Loucy (cell line): ENCODE measurements around the gene ARL10.

Experiments used
- CTCF ChIP-seq: fragments of 200-600 bp; sonication (generic); conservative IDR thresholded peaks from 2 replicates; pipeline ENCODE4 v1.5.1; 2014; ENCODE audit warnings: mild to moderate bottlenecking, antibody characterized with exemption, low read length
- EZH2phosphoT487 ChIP-seq: fragments of 200-600 bp; IDR thresholded peaks from 2 replicates; pipeline ENCODE4 v1.6.1; 2018; ENCODE audit warnings: antibody characterized with exemption, mild to moderate bottlenecking, moderate library complexity, borderline replicate concordance

GRCh38 chr5:176394881-176395675 is 29.8 kb downstream of the ARL10 start:
- TF ChIP-seq CTCF: no peak
- TF ChIP-seq EZH2phosphoT487: no peak
